GM18870 (cell line): ENCODE measurements around the gene EPO.

Source experiments
- ATAC-seq: cut with Tn5 transposase; IDR thresholded peaks from one replicate; pipeline ENCODE4 v1.9.1; 2021; ENCODE audit warnings: moderate library complexity; ENCODE audit not compliant: unreplicated experiment

EPO gene

GRCh38 chr7:100682991-100683658, 37.1 kb upstream of the EPO start:
- no peak for ATAC-seq

DNA sequence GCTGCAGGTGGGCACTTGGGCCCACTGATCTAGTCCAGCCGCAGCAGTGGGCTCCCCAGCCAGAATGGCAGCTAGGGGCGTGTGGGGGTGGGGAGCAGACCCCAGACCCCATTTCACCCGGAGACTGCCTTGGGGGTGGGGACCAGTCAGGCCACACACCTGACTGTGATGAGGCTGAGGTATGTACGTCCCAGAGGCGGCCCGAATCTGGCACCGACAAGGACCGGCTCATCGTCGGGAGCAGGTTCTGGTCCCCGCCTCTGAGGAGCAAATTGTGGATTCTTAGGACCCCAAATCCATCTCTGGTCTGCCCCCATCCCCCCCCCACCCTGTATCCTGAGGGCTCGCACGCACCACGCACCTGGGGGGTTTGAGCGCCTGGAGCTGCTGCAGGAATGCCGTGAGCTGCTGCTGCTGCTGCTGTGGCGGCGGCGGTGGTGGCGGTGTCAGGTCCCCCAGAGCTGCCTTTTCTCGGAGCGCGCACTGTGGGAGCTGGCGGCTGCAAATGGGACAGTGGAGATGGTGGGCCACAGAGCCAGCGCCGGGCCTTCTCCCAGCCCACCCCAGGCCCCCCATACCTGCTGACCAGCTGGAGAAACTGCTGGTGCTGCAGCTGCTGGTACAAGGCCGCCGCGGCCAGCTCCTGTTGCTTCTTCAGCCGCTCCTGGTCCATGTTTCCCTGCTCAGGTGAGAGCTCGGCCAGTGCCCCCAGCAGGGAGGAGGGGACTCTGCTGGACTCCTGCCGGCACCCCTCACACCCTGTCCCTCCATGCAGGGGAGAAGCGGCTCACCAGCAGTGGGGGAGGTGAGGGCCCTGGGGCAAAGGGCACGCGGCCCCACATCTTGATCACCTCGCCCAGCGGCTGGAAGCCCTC, 36.4 kb upstream of the EPO start:
- no peak for ATAC-seq

DNA sequence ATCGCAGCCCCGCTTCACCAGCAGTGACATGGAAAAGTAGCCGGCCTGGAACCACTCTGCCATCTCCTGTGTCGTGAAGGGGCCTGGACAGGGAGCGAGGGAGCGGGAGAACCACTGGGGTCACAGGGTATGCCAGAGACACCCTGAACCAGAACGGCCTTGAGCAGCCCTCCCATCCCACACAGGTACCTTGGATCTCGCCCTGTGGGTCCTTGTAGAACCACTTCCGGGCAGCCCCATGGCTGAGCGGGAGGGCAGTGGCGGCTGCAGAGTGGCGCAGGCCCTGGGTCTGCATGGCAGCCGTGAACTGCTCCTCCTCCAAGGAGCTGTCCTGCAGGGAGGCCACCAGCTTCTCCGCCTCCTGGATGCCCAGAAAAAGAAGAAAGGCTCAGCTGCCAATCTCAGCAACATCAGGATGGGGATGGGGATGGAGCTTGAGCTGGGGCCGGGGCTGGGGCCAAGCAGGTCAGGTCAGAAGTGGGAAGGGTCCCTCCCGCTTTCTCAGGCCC, 35.7 kb upstream of the EPO start:
- no peak for ATAC-seq

DNA sequence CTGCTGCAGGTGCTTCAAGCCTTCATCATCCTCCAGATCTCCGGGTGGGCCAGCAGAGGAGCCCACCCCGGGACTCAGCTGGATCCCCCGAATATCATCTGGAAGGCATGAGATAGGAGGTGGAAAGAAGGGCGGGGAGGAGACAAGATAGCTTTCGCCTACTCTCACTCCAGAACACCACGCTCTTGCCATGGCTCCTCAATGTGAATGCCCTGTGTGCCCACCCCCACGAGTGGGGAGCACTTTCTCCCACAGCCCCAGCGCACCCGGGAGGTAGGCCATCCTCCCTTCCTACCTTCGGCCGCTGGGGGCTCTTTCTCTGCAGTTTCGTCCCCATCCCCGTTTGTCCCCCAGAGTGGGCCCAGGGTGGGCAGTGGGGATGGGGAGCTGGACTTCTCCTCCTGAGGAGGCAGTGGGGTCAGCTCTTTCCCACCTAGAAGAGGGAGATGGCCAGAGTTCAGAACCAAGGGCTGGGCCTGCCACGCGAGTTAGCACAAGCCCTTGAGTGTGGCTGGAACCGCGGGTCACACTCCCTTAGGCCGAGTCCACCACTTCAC, 35.1 kb upstream of the EPO start:
- ATAC-seq: no peak

DNA sequence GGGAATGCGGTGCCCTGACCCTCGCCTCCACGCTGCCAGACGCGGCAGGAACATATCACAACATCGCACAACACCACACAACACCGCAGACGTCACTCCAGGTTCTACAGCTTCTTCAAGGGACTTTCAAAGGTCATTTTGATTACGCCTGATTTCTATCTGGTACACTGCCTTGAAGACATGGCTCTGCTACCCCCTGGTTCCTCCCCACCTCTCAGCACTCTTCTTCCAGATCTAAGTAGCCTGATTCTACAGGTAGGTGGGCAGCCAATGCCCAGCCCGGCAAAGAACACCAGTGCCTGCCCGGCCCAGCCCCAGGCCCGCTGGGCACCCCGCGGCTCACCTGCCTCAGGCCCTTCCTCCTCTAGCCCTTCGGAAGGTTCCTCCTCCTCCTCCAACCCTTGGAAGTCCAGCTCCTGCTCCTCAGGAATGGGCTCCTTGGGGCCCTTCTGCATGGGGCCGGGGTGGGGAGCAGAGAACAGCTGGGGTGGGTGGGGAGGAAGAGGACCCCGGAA, 34.6 kb upstream of the EPO start:
- ATAC-seq: no peak

- no peak for ATAC-seq
These were observed 34.0 kb upstream of the EPO start for GRCh38 chr7:100686201-100686821.

GRCh38 chr7:100686822-100687211, 33.5 kb upstream of the EPO start:
- ATAC-seq: no peak

DNA sequence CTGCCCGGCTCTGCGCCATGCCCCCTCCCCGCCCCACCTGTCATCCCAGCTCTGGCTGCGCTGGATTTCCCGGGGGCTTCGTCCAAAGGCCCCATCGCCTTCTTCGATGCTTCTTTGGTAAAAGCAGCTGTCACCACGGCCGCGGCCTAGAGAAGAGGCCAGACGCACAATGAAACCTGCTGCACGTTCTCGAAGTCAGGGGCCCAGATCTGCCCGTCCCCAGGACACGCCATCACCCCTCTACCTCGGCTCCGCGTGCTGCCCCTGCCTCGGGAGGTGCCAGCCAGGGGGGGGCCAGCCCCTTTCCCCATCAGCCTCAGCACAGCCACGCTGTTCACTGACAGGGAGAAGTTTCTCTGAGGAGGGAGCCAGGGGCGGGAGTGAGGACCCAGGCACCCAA, 33.0 kb upstream of the EPO start:
- no peak for ATAC-seq

GRCh38 chr7:100687751-100688300, 32.4 kb upstream of the EPO start:
- no peak for ATAC-seq

- ATAC-seq: no peak
These were observed 31.9 kb upstream of the EPO start for GRCh38 chr7:100688326-100688860.

DNA sequence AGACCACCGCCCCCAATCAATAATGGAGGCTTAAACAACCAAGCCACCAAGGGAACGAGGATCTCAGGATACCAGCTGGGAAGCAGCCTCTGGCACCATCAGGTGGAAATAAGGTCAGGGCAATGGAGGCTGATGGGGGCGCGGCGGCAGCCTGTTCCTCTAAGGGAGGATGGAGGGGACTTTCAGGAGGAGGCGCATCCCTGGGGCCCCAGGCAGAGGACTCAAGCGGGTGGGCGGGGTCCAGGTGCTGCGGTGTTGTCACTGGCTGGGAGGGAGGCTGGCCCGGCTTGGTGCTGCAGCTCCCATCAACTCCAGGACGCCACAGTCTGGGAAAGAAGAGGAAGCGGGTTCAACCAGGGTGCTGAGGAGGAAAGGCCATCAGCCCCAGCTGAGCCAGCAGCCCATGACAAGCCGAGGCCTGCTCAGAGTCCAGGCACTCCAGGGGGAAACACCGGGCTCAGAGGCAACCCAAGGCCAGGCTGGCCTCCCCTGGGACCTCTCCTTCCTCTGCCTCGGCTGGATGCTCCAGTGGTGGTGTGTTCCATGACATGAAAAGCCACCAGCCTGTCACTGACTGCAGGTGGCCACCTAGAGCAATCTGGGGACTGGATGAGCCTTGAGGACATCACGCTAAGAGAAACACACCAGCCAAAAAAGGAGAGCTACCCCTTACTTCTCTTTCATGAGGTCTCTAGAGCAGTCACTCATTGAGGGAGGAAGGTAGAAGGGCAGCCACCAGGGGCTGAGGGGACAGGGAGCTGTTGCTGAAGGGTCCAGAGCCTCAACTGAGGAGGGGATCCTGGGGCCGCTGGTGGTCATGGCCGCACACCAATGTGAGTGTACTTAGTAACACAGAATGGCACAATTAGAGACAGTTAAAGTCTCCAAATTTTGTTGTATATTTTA, 30.8 kb upstream of the EPO start:
- no peak for ATAC-seq

GRCh38 chr7:100691676-100692577, 28.3 kb upstream of the EPO start:
- no peak for ATAC-seq

- no peak for ATAC-seq
These were observed 27.7 kb upstream of the EPO start for GRCh38 chr7:100692578-100692961.

- no peak for ATAC-seq
These were observed 26.8 kb upstream of the EPO start for GRCh38 chr7:100693312-100694097.

GRCh38 chr7:100694098-100694745, 26.0 kb upstream of the EPO start, which contains the start of gene GIGYF1:
TSS of gene GIGYF1 (minus strand) at chr7:100694250. CDS start at chr7:100688238, 6,012 bp downstream.
- ATAC-seq: no peak

- ATAC-seq: no peak
These were observed 24.1 kb upstream of the EPO start for GRCh38 chr7:100696123-100696521.

GRCh38 chr7:100699018-100699417, 21.2 kb upstream of the EPO start:
- ATAC-seq: no peak
